Suprapubic skin (tissue), 4 donors: Measurements from ENCODE around the gene PRSS21. TPM values are rescaled to one million over a fixed set of nuclear protein-coding genes. Genes with fewer than 3 reads are reported as not detected.

Experiments
- DNase-seq, 2 donors: peaks; one replicate each; pipeline ENCODE4 v3.0.0-alpha.2; 2019; ENCODE audit warnings: low spot score in 2 of 2
- H3K27ac ChIP-seq: fragments of 200-600 bp; sonication (generic); one replicate; pipeline ENCODE4 v1.5.1; 2019
- H3K27me3 ChIP-seq: fragments of 200-600 bp; sonication (generic); one replicate; pipeline ENCODE4 v1.5.1; 2019
- H3K36me3 ChIP-seq: fragments of 200-600 bp; sonication (generic); one replicate; pipeline ENCODE4 v1.5.1; 2019
- H3K4me1 ChIP-seq: fragments of 200-600 bp; sonication (generic); one replicate; pipeline ENCODE4 v1.5.1; 2019
- H3K4me3 ChIP-seq: fragments of 200-600 bp; sonication (generic); one replicate; pipeline ENCODE4 v1.5.1; 2019; ENCODE audit warnings: mild to moderate bottlenecking
- H3K9me3 ChIP-seq: fragments of 200-600 bp; sonication (generic); one replicate; pipeline ENCODE4 v1.5.1; 2019
- EP300 ChIP-seq: sonication (generic); formaldehyde crosslinking; IDR thresholded peaks from one replicate; pipeline ENCODE4 v1.6.1; 2017; ENCODE audit warnings: antibody characterized with exemption
- POLR2A ChIP-seq, 2 donors: fragments of 450-650 bp; IDR thresholded peaks; one replicate each; pipeline ENCODE4 v1.6.1; 2017; ENCODE audit warnings: antibody characterized with exemption in 2 of 2, mild to moderate bottlenecking in 2 of 2, moderate library complexity in 2 of 2
- POLR2AphosphoS5 ChIP-seq, 3 donors: sonication (generic); formaldehyde crosslinking; IDR thresholded peaks; one replicate each; pipeline ENCODE4 v1.6.1; 2017; ENCODE audit warnings: antibody characterized with exemption in 3 of 3
- WGBS: methylation state at CpG from one replicate; pipeline ENCODE4 v1.1.5; 2018; 5-methylcytosine and 5-hydroxymethylcytosine counted together
- total RNA-seq, 4 donors: library from RNA; depleted of rRNA; stranded (reverse); fragments of >200 nt; gene quantifications; one replicate each; pipeline ENCODE4 v1.1.0, GENCODE V29; 2016
- TF ChIP-seq, protein P1 (sequence below), 2 donors: fragments of 200-600 bp in 1 of 2; fragments of 450-650 bp in 1 of 2; sonication (generic) in 1 of 2; IDR thresholded peaks; one replicate each; pipeline ENCODE4 v1.5.1; 2016 to 2019; ENCODE audit warnings: antibody characterized with exemption in 2 of 2, mild to moderate bottlenecking in 1 of 2, moderate library complexity in 1 of 2

PRSS21 gene
- total RNA-seq, 4 donors from 2014 or later: 0.87 to 7.6 (median 1.3) TPM; not detected in 1

DNA sequence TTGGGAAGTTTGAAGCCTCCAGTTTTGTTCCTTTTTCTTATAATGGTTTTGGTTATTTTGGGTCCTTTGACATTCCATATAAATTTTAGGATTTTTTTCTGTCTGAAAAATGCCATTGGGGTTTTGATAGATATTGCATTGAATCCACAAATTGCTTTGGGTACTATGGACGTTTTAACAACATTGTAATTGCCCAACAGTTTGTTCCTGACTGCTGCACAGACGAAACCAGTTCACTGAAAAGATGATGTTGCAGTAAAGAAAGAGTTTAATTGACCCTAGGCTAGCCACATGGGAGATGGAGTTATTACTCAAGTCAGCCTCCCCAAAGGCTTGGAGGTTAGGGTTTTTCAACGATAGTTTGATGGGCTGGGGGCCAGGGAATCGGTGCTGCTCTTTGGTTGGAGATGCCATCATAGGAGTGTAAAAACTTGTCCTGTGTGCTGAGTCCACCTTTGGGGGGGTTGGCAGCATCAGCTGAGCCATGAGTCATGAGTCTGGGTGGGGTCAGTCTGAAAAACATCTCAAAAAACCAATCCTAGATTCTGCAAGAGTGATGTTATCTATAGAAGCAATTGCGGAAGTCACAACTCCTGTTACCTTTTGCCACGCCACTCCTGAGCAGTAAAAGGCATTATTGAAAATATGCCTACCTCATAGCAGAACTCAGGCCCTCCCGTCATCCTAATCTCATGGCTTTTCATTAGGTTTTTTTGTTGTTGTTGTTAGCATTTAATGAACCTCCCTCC, 21.5 kb upstream of the PRSS21 start:
- Histone ChIP-seq H3K27me3 (peaks cover 44% of the 10 kb centered on the region), H3K4me1 (peaks cover 3% of the 10 kb centered on the region), H3K4me3 (no peak overlapping the region), H3K36me3 (no peaks in the 10 kb centered on the region), H3K27ac (no peak overlapping the region), H3K9me3 (no peaks in the 10 kb centered on the region)
- TF ChIP-seq POLR2A (IDR thresholded peaks at IDR 0.05) (no peak), EP300 (no peak), POLR2AphosphoS5 (IDR thresholded peaks at IDR 0.05) (no peak)
- TF ChIP-seq, protein P1, sequence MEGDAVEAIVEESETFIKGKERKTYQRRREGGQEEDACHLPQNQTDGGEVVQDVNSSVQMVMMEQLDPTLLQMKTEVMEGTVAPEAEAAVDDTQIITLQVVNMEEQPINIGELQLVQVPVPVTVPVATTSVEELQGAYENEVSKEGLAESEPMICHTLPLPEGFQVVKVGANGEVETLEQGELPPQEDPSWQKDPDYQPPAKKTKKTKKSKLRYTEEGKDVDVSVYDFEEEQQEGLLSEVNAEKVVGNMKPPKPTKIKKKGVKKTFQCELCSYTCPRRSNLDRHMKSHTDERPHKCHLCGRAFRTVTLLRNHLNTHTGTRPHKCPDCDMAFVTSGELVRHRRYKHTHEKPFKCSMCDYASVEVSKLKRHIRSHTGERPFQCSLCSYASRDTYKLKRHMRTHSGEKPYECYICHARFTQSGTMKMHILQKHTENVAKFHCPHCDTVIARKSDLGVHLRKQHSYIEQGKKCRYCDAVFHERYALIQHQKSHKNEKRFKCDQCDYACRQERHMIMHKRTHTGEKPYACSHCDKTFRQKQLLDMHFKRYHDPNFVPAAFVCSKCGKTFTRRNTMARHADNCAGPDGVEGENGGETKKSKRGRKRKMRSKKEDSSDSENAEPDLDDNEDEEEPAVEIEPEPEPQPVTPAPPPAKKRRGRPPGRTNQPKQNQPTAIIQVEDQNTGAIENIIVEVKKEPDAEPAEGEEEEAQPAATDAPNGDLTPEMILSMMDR (IDR thresholded peaks at IDR 0.05): no peak
- DNase-seq: no peak
- WGBS: 54% methylated on average over 7 of the region's 7 CpGs

DNA sequence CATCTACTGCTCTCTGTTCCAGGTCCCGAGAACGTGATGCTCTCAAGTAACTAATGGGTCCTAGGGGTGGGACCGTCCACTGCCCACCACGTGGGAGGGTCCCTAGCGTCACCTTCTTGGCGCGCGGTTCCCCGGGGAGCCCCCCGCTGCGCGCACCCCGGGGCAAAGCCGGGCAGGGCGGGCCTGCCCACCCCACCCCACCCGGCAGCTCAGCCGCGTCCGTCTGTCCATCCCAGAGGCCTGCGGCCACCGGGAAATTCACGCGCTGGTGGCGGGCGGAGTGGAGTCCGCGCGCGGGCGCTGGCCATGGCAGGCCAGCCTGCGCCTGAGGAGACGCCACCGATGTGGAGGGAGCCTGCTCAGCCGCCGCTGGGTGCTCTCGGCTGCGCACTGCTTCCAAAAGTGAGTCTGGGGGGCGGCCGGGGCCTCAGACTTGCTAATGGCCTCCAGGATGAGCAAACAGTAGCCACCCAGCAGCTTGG, 18.3 kb upstream of the PRSS21 start:
- H3K4me1 ChIP-seq: peaks cover 3% of the 10 kb centered on the region
- TF ChIP-seq, protein P1 (IDR thresholded peaks at IDR 0.05): no peak
- TF ChIP-seq EP300 (no peak), POLR2A (IDR thresholded peaks at IDR 0.05) (no peak), POLR2AphosphoS5 (IDR thresholded peaks at IDR 0.05) (no peak)
- H3K4me3 ChIP-seq: no peak overlapping the region
- H3K9me3 ChIP-seq: no peaks in the 10 kb centered on the region
- H3K27me3 ChIP-seq: peaks cover 21% of the 10 kb centered on the region
- peak; percentile 54 to 70 for DNase-seq
- WGBS: 56% methylated on average over 5 of the region's 39 CpGs
- H3K36me3 ChIP-seq: no peaks in the 10 kb centered on the region
- H3K27ac ChIP-seq: no peak overlapping the region

DNA sequence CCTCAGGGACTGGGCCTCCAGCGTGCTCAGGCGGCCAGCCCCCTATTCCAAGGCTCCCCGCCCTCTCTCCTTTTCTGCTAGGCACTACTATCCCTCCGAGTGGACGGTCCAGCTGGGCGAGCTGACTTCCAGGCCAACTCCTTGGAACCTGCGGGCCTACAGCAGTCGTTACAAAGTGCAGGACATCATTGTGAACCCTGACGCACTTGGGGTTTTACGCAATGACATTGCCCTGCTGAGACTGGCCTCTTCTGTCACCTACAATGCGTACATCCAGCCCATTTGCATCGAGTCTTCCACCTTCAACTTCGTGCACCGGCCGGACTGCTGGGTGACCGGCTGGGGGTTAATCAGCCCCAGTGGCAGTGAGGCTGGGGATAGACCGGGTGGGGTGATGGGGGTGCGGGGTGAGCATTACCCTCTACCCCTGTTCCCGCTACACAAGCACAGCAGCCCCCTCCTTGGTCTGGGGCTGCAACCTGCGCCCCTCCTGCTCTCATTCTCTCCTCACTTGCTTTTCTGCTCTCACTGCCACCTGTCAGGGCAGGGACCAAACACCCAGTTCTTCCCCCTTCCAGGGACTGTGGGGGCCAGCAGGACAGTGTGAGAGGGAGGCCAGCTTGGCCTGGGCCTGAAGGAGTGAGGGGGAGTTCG, 17.7 kb upstream of the PRSS21 start:
- Histone ChIP-seq H3K36me3 (no peaks in the 10 kb centered on the region), H3K27me3 (peaks cover 21% of the 10 kb centered on the region), H3K4me1 (peaks cover 3% of the 10 kb centered on the region), H3K9me3 (no peaks in the 10 kb centered on the region), H3K27ac (no peak overlapping the region), H3K4me3 (no peak overlapping the region)
- TF ChIP-seq, protein P1 (IDR thresholded peaks at IDR 0.05): no peak
- TF ChIP-seq POLR2AphosphoS5 (IDR thresholded peaks at IDR 0.05) (no peak), POLR2A (IDR thresholded peaks at IDR 0.05) (no peak), EP300 (no peak)
- 85% methylated on average over 18 of the region's 21 CpGs for WGBS
- DNase-seq: peak; percentile 37 to 65

DNA sequence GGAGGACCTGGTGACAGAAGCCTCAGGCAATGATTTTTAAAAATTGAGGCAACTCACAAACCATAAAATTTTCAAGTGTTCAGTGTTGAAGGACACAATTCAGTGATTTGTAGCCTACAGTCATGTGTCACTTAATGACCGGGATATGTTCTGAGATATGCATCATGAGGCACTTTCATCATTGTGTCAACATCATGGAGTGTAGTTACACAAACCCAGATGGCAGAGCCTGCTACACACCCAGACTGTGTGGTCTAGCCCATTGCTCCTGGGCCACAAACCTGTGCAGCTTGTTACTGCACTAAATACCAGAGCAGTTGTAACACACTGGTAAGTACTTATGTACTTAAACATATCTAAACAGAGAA, 17.2 kb upstream of the PRSS21 start:
- peaks cover 3% of the 10 kb centered on the region for H3K4me1 ChIP-seq
- H3K27ac ChIP-seq: no peak overlapping the region
- TF ChIP-seq POLR2AphosphoS5 (IDR thresholded peaks at IDR 0.05) (no peak), POLR2A (IDR thresholded peaks at IDR 0.05) (no peak), EP300 (no peak)
- TF ChIP-seq, protein P1 (IDR thresholded peaks at IDR 0.05): no peak
- peak in 1 of 2 donors; percentile 27 for DNase-seq
- H3K27me3 ChIP-seq: peaks cover 19% of the 10 kb centered on the region
- H3K9me3 ChIP-seq: no peaks in the 10 kb centered on the region
- no CpG with 5 or more reads among the region's 1 CpG for WGBS
- H3K36me3 ChIP-seq: no peaks in the 10 kb centered on the region
- no peak overlapping the region for H3K4me3 ChIP-seq

DNA sequence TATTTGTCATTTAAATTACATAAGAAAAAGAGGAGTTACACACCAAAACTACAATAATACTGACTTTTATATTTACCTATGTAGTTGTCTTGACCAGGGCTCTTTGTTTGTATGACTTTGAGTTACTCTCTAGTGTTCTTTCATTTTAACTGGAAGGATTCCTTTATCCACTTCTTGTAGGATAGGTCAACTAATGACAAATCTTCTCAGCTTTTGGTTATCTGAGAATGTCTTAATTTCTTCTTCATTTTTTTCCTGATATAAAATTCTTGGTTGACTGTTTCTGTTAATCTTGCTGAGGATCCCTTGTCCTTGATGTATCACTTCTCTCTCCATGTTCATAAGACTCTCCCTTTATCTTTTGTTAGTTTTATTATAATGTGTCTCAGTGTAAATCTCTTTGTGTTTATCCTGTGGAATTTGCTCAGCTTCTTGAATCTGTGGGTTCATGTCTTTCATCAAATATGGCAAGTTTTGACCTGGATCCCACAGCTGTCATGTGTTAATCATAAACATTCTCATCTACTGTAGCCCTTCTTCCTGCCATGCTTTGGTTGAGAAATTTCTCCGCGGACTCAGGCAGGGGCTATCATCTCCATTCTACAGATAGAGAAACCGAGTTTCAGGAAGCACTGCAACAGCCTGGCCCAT, 13.4 kb upstream of the PRSS21 start:
- H3K36me3 ChIP-seq: no peaks in the 10 kb centered on the region
- no peak overlapping the region for H3K27ac ChIP-seq
- H3K27me3 ChIP-seq: peaks cover 15% of the 10 kb centered on the region
- no peaks in the 10 kb centered on the region for H3K4me1 ChIP-seq
- no peak for TF ChIP-seq POLR2A (IDR thresholded peaks at IDR 0.05)
- TF ChIP-seq, protein P1 (IDR thresholded peaks at IDR 0.05): no peak
- no peak for TF ChIP-seq POLR2AphosphoS5 (IDR thresholded peaks at IDR 0.05)
- no peak for TF ChIP-seq EP300
- no peak overlapping the region for H3K4me3 ChIP-seq
- no peaks in the 10 kb centered on the region for H3K9me3 ChIP-seq
- 88% methylated on average over 3 of the region's 3 CpGs for WGBS
- peak in 1 of 2 donors; percentile 5 for DNase-seq
